IMR-90 (cell line): ENCODE results near the gene BTBD9. TPM values are rescaled to one million over a fixed set of nuclear protein-coding genes. Genes with fewer than 3 reads are reported as not detected.

Source experiments
- ATAC-seq: fragments of 200-7000 bp; cut with Tn5 transposase; 2 replicates; pipeline ENCODE4 v1.9.1; 2020; ENCODE audit warnings: low read depth, mild to moderate bottlenecking, moderate library complexity
- BruUV-seq: library from RNA; stranded (reverse); fragments of 400-500 nt; replicated peaks from 2 replicates; lab custom pipeline; 2021; lab: Mats Ljungman, UMichigan
- CTCF ChIA-PET: fragments of 300-600 bp; formaldehyde crosslinking; extraction: SDS; loops from one replicate; lab custom pipeline; 2021; ENCODE audit warnings: antibody characterized with exemption; lab: Yijun Ruan, JAX
- POLR2A ChIA-PET: fragments of 300-600 bp; sonication (Branson Sonifier 250); formaldehyde crosslinking; loops from one replicate; lab custom pipeline; 2022; ENCODE audit warnings: antibody characterized with exemption; ENCODE audit not compliant: unreplicated experiment; lab: Charles Lee
- DNase-seq: peaks from one replicate; pipeline ENCODE4 v3.0.0; 2013
- H2AFZ ChIP-seq: replicated peaks from 2 replicates; pipeline ENCODE3; 2013; ENCODE audit warnings: low read length, mild to moderate bottlenecking; ENCODE audit not compliant: poor library complexity
- H2AK5ac ChIP-seq: 2 replicates; pipeline ENCODE4 v1.6.1; 2013; ENCODE audit warnings: low read depth, low read length, inconsistent platforms
- H2AK9ac ChIP-seq: replicated peaks from 2 replicates; pipeline ENCODE3; 2013; ENCODE audit warnings: mild to moderate bottlenecking, low read depth, low read length, moderate library complexity; ENCODE audit not compliant: poor library complexity
- H2BK120ac ChIP-seq: 2 replicates; pipeline ENCODE4 v1.6.1; 2013; ENCODE audit warnings: low read depth, low read length, inconsistent platforms
- H2BK15ac ChIP-seq: 3 replicates; pipeline ENCODE4 v1.6.1; 2013; ENCODE audit warnings: low read depth, low read length, inconsistent platforms
- H2BK20ac ChIP-seq: 2 replicates; pipeline ENCODE4 v1.6.1; 2013; ENCODE audit warnings: low read depth, mild to moderate bottlenecking, inconsistent platforms, low read length, moderate library complexity
- H2BK5ac ChIP-seq: 2 replicates; pipeline ENCODE4 v1.6.1; 2013; ENCODE audit warnings: mild to moderate bottlenecking, low read depth, low read length, inconsistent platforms; ENCODE audit not compliant: poor library complexity, severe bottlenecking
- H3K14ac ChIP-seq: replicated peaks from 2 replicates; pipeline ENCODE4 v1.6.1; 2013; ENCODE audit warnings: low read depth, low read length, inconsistent platforms
- H3K18ac ChIP-seq: 2 replicates; pipeline ENCODE4 v1.6.1; 2013; ENCODE audit warnings: low read depth, low read length, control low read depth
- H3K23ac ChIP-seq: 2 replicates; pipeline ENCODE4 v1.6.1; 2013; ENCODE audit warnings: low read depth, low read length, inconsistent platforms
- H3K27ac ChIP-seq: 2 replicates; pipeline ENCODE4 v1.5.1; 2013; ENCODE audit warnings: mild to moderate bottlenecking, control low read depth, low read length; ENCODE audit not compliant: insufficient read depth
- H3K27me3 ChIP-seq: 2 replicates; pipeline ENCODE4 v1.6.1; 2013; ENCODE audit warnings: low read length; ENCODE audit not compliant: control insufficient read depth, insufficient read depth
- H3K36me3 ChIP-seq: 2 replicates; pipeline ENCODE4 v1.6.1; 2013; ENCODE audit warnings: low read length, mixed read lengths; ENCODE audit not compliant: control insufficient read depth, insufficient read depth
- H3K4ac ChIP-seq: 2 replicates; pipeline ENCODE4 v1.6.1; 2013; ENCODE audit warnings: low read depth, low read length, inconsistent platforms
- H3K4me1 ChIP-seq: 2 replicates; pipeline ENCODE4 v1.6.1; 2013; ENCODE audit warnings: low read length, mixed read lengths; ENCODE audit not compliant: control insufficient read depth, insufficient read depth
- H3K4me2 ChIP-seq: 2 replicates; pipeline ENCODE4 v1.6.1; 2013; ENCODE audit warnings: low read depth, mild to moderate bottlenecking, control low read depth, low read length, moderate library complexity
- H3K4me3 ChIP-seq: 2 replicates; pipeline ENCODE4 v1.5.1; 2013; ENCODE audit warnings: low read depth, mild to moderate bottlenecking, control low read depth, low read length, moderate library complexity; ENCODE audit not compliant: insufficient read depth
- H3K56ac ChIP-seq: 2 replicates; pipeline ENCODE4 v1.6.1; 2013; ENCODE audit warnings: low read length, inconsistent platforms; ENCODE audit not compliant: insufficient read depth; ENCODE audit errors: extremely low read depth
- H3K79me1 ChIP-seq, 2 experiments: 2 replicates each; pipeline ENCODE4 v1.6.1; 2013; ENCODE audit warnings: low read length in 2 of 2, inconsistent platforms in 1 of 2, low read depth in 1 of 2
- H3K9ac ChIP-seq: 2 replicates; pipeline ENCODE4 v1.6.1; 2013; ENCODE audit warnings: low read depth, low read length, control low read depth
- H3K9me1 ChIP-seq: 2 replicates; pipeline ENCODE4 v1.6.1; 2013; ENCODE audit warnings: low read length, inconsistent platforms; ENCODE audit not compliant: insufficient read depth
- H3K9me3 ChIP-seq: 2 replicates; pipeline ENCODE4 v1.6.1; 2013; ENCODE audit warnings: low read length; ENCODE audit not compliant: control insufficient read depth, insufficient read depth
- H4K20me1 ChIP-seq: 2 replicates; pipeline ENCODE4 v1.6.1; 2013; ENCODE audit warnings: low read length, inconsistent platforms; ENCODE audit not compliant: insufficient read depth
- H4K5ac ChIP-seq: 2 replicates; pipeline ENCODE4 v1.6.1; 2013; ENCODE audit warnings: mild to moderate bottlenecking, low read depth, low read length, control low read depth
- H4K8ac ChIP-seq, 2 experiments: 2 replicates each; pipeline ENCODE4 v1.6.1; 2013; ENCODE audit warnings: low read depth in 2 of 2, low read length in 2 of 2, control low read depth in 1 of 2, inconsistent platforms in 1 of 2
- H4K91ac ChIP-seq: 2 replicates; pipeline ENCODE4 v1.6.1; 2013; ENCODE audit warnings: low read depth, low read length, inconsistent platforms; ENCODE audit not compliant: insufficient read depth
- BHLHE40 ChIP-seq: fragments of 150-350 bp; IDR thresholded peaks from 2 replicates; pipeline ENCODE4 v1.6.1; 2016; ENCODE audit warnings: mild to moderate bottlenecking, low read depth, low read length
- CEBPB ChIP-seq: IDR thresholded peaks from 2 replicates; pipeline ENCODE4 v1.6.1; 2012; ENCODE audit warnings: low read depth, low read length, improper control_type of control experiment
- CHD1 ChIP-seq: IDR thresholded peaks from 2 replicates; pipeline ENCODE4 v1.6.1; 2012; ENCODE audit warnings: low read depth, low read length, improper control_type of control experiment
- CTCF ChIP-seq: conservative IDR thresholded peaks from 2 replicates; pipeline ENCODE4 v1.5.1; 2012; ENCODE audit warnings: mild to moderate bottlenecking, low read depth, low read length, improper control_type of control experiment
- ELK1 ChIP-seq: fragments of 150-350 bp; IDR thresholded peaks from 2 replicates; pipeline ENCODE4 v1.6.1; 2016; ENCODE audit warnings: low read depth, mild to moderate bottlenecking, low read length, moderate library complexity, borderline replicate concordance
- FOS ChIP-seq: fragments of 150-350 bp; IDR thresholded peaks from 2 replicates; pipeline ENCODE4 v1.6.1; 2016; ENCODE audit warnings: low read depth, low read length
- MAFK ChIP-seq: IDR thresholded peaks from 2 replicates; pipeline ENCODE4 v1.6.1; 2012; ENCODE audit warnings: low read depth, low read length, improper control_type of control experiment
- MAZ ChIP-seq: IDR thresholded peaks from 2 replicates; pipeline ENCODE4 v1.6.1; 2012; ENCODE audit warnings: low read depth, mild to moderate bottlenecking, low read length, improper control_type of control experiment, moderate library complexity, borderline replicate concordance
- MXI1 ChIP-seq: IDR thresholded peaks from 2 replicates; pipeline ENCODE4 v1.6.1; 2012; ENCODE audit warnings: low read depth, mild to moderate bottlenecking, low read length, moderate library complexity, borderline replicate concordance
- NFE2L2 ChIP-seq: fragments of 150-350 bp; IDR thresholded peaks from 2 replicates; pipeline ENCODE4 v1.6.1; 2016; ENCODE audit warnings: low read depth, mild to moderate bottlenecking, low read length
- POLR2A ChIP-seq: IDR thresholded peaks from 2 replicates; pipeline ENCODE4 v1.6.1; 2012; ENCODE audit warnings: mild to moderate bottlenecking, low read depth, low read length
- RAD21 ChIP-seq: IDR thresholded peaks from 2 replicates; pipeline ENCODE4 v1.6.1; 2012; ENCODE audit warnings: low read length, improper control_type of control experiment
- RCOR1 ChIP-seq: IDR thresholded peaks from 2 replicates; pipeline ENCODE4 v1.6.1; 2012; ENCODE audit warnings: mild to moderate bottlenecking, low read length, improper control_type of control experiment; ENCODE audit not compliant: insufficient replicate concordance
- RFX5 ChIP-seq: IDR thresholded peaks from 2 replicates; pipeline ENCODE4 v1.8.0; 2012; ENCODE audit warnings: low read depth, mild to moderate bottlenecking, low read length, moderate library complexity
- SMC3 ChIP-seq: fragments of 150-350 bp; IDR thresholded peaks from 2 replicates; pipeline ENCODE4 v1.6.1; 2016; ENCODE audit warnings: low read depth, mild to moderate bottlenecking, antibody characterized with exemption, low read length, moderate library complexity
- USF2 ChIP-seq: fragments of 150-350 bp; IDR thresholded peaks from 2 replicates; pipeline ENCODE4 v1.6.1; 2017; ENCODE audit warnings: mild to moderate bottlenecking, antibody characterized with exemption, low read length, low read depth
- WGBS, 2 experiments: methylation state at CpG; one replicate each; pipeline versions ENCODE4 v1.1.5 to v1.1.7; 2013; ENCODE audit warnings: missing lambda C conversion rate in 2 of 2; ENCODE audit not compliant: insufficient read length in 1 of 2; ENCODE audit errors: extremely low coverage in 2 of 2; 5-methylcytosine and 5-hydroxymethylcytosine counted together
- dilution Hi-C: fragments of 300-500 bp; cut with HindIII; formaldehyde crosslinking; loops from one replicate; pipeline ENCODE4 v1.14.3; 2018; ENCODE audit warnings: low sequenced_read_pairs; ENCODE audit not compliant: unreplicated experiment
- in situ Hi-C: fragments of 300-500 bp; cut with MboI; formaldehyde crosslinking; loops from 3 replicates; pipeline ENCODE4 v1.14.3; 2019; ENCODE audit warnings: low sequenced_read_pairs, inconsistent platforms, mixed read lengths
- intact Hi-C: fragments of 100-400 bp; cut with micrococcal nuclease; formaldehyde crosslinking; loops from 2 replicates; pipeline ENCODE4 v1.10.0; 2022
- polyA plus RNA-seq, 3 experiments: library from polyadenylated mRNA; depleted of rRNA; stranded (reverse); fragments of >200 nt; gene quantifications; 2 replicates each; pipeline ENCODE4 v1.2.3, GENCODE V29; 2012; ENCODE audit warnings: low replicate concordance in 1 of 3
- total RNA-seq: library from RNA; depleted of rRNA; stranded (reverse); fragments of >200 nt; gene quantifications from 2 replicates; pipeline ENCODE4 v1.2.3, GENCODE V29; 2012

Gene BTBD9
- total and polyA plus RNA-seq, 2 of the 4 experiments (the other 2 are of a cell fraction): 4.1 to 22.0 TPM

DNA sequence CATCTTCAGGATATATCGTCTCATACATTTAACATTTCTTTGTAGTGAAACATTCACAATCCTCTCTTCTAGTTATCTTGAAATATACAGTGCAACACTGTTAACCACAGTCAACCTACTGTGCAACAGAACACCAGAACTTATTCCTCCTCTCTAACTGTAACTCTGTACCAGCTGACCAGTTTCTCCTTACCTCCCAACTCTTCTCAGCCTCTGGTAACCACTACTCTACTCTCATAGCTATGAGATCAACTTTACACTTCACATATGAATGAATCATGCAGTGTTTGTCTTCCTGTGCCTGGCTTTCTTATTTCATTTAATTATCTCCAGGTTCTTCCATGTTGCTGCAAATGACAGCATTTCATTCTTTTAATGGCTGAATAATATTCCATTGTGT lies 337.6 kb downstream of the BTBD9 start:
- Histone ChIP-seq H3K79me1 (no peaks in the 10 kb centered on the region), H3K36me3 (no peaks in the 10 kb centered on the region), H3K4ac (no peak overlapping the region), H3K27ac (no peak overlapping the region), H2BK15ac (no peak overlapping the region), H2BK5ac (no peak overlapping the region), H3K23ac (no peak overlapping the region), H3K14ac (peak overlapping the region; percentile 45; the same call in 1 of the 2 replicates), H3K4me3 (no peak overlapping the region), H3K27me3 (no peaks in the 10 kb centered on the region), H3K4me2 (no peak overlapping the region), H3K9ac (no peak overlapping the region), H2AK9ac (no peak overlapping the region), H2AK5ac (no peak overlapping the region), H4K8ac (no peak overlapping the region; a peak in 1 of 4 replicates), H4K20me1 (no peaks in the 10 kb centered on the region), H3K18ac (no peak overlapping the region), H3K9me1 (no peaks in the 10 kb centered on the region), H4K91ac (no peak overlapping the region), H2BK120ac (no peak overlapping the region), H3K9me3 (no peaks in the 10 kb centered on the region), H4K5ac (no peak overlapping the region), H3K4me1 (peaks cover 2% of the 10 kb centered on the region; the same call in 1 of the 2 replicates), H2AFZ (no peak overlapping the region), H3K56ac (no peak overlapping the region), H2BK20ac (peak overlapping the region; percentile 5; the same call in 1 of the 2 replicates)
- TF ChIP-seq CTCF: no peak
- TF ChIP-seq RAD21: no peak
- TF ChIP-seq RFX5: no peak
- TF ChIP-seq MAZ: no peak
- TF ChIP-seq BHLHE40: no peak
- no peak for TF ChIP-seq CHD1
- TF ChIP-seq MAFK: no peak
- TF ChIP-seq RCOR1: no peak
- no peak for TF ChIP-seq USF2
- no peak for TF ChIP-seq SMC3
- TF ChIP-seq ELK1: no peak
- TF ChIP-seq MXI1: no peak
- no peak for TF ChIP-seq FOS
- TF ChIP-seq POLR2A: no peak
- TF ChIP-seq CEBPB: no peak
- TF ChIP-seq NFE2L2: no peak
- no TSS peak for BruUV-seq
- in situ Hi-C loops: no loop called here
- ChIA-PET CTCF (interaction anchor here (0.7 kb wide), 1 partner anchor 36 kb away, joined by 3 read pairs; no protein-coding TSS in a partner anchor), POLR2A (no interaction called here)
- dilution Hi-C loops: no loop called here
- ATAC-seq: no peak
- no CpG with 5 or more reads among the region's 1 CpG for WGBS, 2 experiments
- DNase-seq: peak; percentile 58
- intact Hi-C loops: no loop called here
